MM.1S (cell line): ENCODE data around the gene GABRG3.

ENCODE experiments used
- EZH2 ChIP-seq: fragments of 300-600 bp; sonication (generic); optimal IDR thresholded peaks from 2 replicates; pipeline ENCODE3; 2017; ENCODE audit warnings: low read depth, mild to moderate bottlenecking, antibody characterized with exemption, low read length, mixed read lengths
- TF ChIP-seq, protein P1 (sequence below): fragments of 300-600 bp; sonication (generic); IDR thresholded peaks from 2 replicates; pipeline ENCODE4 v1.5.1; 2016; ENCODE audit warnings: antibody characterized with exemption, low read length, mixed read lengths

DNA sequence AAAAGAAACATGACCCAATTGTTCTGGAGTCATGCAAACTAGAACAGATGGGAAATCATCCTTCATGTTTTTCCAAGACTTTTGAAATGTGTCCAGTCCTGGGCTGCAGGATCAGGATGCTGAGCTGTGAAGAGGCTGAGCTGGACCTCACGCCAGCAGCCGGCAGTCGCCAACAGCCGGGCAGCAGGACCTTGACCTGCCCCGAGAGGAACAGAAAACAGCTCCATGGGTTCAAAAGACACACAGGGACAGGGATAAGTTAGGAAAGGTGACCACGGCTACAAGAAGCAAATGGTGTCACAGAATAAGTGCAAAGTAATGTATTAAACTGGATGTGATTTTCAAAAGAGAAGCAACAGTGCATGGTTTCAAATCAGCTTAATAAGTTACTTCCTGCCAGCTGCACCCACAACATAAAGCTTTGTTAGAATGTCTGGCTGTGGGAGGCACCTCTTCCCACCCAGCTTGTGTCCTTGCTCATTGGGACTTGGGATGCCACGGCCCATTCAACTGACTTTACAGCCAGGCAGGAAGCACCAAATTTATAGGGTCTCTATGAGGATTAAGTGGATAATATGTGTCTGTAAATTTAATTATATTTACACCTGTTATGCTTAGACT is 266.4 kb downstream of the GABRG3 start:
- TF ChIP-seq EZH2 = no peak
- TF ChIP-seq, protein P1, sequence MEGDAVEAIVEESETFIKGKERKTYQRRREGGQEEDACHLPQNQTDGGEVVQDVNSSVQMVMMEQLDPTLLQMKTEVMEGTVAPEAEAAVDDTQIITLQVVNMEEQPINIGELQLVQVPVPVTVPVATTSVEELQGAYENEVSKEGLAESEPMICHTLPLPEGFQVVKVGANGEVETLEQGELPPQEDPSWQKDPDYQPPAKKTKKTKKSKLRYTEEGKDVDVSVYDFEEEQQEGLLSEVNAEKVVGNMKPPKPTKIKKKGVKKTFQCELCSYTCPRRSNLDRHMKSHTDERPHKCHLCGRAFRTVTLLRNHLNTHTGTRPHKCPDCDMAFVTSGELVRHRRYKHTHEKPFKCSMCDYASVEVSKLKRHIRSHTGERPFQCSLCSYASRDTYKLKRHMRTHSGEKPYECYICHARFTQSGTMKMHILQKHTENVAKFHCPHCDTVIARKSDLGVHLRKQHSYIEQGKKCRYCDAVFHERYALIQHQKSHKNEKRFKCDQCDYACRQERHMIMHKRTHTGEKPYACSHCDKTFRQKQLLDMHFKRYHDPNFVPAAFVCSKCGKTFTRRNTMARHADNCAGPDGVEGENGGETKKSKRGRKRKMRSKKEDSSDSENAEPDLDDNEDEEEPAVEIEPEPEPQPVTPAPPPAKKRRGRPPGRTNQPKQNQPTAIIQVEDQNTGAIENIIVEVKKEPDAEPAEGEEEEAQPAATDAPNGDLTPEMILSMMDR = no peak
